ENCODE results near the gene IRF4.
A peak's percentile ranks its signal among the peaks of the same experiment; 100 is the strongest.

Gene IRF4

GRCh38 chr6:445571-446417, 54.2 kb downstream of the IRF4 start:
- DNase-seq: no peak

GRCh38 chr6:446418-447366, 55.1 kb downstream of the IRF4 start:
- DNase-seq: no peak

- DNase-seq: no peak
These were observed 56.0 kb downstream of the IRF4 start for GRCh38 chr6:447381-448165.

GRCh38 chr6:448296-449056, 56.9 kb downstream of the IRF4 start:
- no peak for DNase-seq

- DNase-seq: no peak
These were observed 57.5 kb downstream of the IRF4 start for GRCh38 chr6:449057-449430.

GRCh38 chr6:449486-450419, 58.2 kb downstream of the IRF4 start:
- DNase-seq: no peak

- DNase-seq: no peak
These were observed 59.8 kb downstream of the IRF4 start for GRCh38 chr6:451336-451735.

- no peak for DNase-seq
These were observed 60.3 kb downstream of the IRF4 start for GRCh38 chr6:451847-452246.

- DNase-seq: no peak
These were observed 60.9 kb downstream of the IRF4 start for GRCh38 chr6:452301-453067.

GRCh38 chr6:453152-453551, 61.6 kb downstream of the IRF4 start:
- DNase-seq: no peak

GRCh38 chr6:454148-454991, 62.8 kb downstream of the IRF4 start:
- no peak for DNase-seq

GRCh38 chr6:455006-455585, 63.5 kb downstream of the IRF4 start:
- no peak for DNase-seq

GRCh38 chr6:455835-456234, 64.3 kb downstream of the IRF4 start:
- DNase-seq: no peak

GRCh38 chr6:456358-456867, 64.9 kb downstream of the IRF4 start:
- DNase-seq: peak; percentile 3 to 15

GRCh38 chr6:456887-457286, 65.3 kb downstream of the IRF4 start:
- no peak for DNase-seq
